ENCODE data around the gene HRAS. TPM values are rescaled to one million over a fixed set of nuclear protein-coding genes. Genes with fewer than 3 reads are reported as not detected.

Gene HRAS
- total and polyA plus RNA-seq, 2 of the 13 experiments (the other 11 are each of a cell fraction or from before 2014, with no cell fraction given): 32.9 to 50.0 TPM

DNA sequence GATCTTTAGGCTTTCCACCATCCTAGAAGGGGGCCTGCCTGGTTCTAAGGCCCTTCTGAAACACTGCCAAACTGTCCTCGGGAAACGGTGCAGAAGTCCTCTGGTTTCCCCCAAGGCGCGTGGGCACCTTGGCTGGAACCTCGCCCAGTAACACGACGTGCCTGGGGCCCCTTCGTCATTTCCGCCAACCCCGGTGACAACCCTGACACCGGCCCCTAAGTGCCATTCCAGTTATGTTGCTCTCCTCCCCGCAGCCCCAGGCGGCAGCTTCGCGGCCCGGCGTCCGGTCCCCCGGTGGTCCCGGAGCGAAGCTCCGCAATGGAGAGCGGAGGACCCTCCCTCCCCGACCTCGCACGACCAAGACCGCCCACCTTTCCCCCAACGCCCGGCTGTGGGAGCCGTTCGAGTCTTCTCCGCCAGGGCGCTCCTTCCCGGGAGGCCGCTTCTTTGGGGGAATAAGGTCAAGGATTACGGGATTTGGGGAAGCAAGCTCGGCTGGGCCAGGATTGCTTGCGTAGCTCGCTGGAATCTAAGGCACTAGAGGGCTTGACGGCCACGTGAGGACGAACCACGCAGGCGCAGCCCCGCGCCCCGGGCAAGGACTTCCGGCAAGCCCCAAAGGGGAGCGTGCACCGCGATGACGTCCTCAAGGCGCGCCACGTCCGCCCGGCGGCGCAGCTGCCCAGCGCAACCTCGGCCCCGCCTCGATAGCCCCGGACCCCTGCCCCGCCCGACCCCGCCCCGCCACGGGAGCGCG is 29.0 kb downstream of the HRAS start (continued):
- TF ChIP-seq ZNF317 (CRISPR knock-in tag; IDR thresholded peaks at IDR 0.05) (peak; percentile 75; the same call in 1 of the 2 replicates), ZNF225 (CRISPR knock-in tag; IDR thresholded peaks at IDR 0.05) (0 out of 2 replicates have a peak, but pooled peaks have one; percentile 34), MEIS2 (CRISPR knock-in tag; IDR thresholded peaks at IDR 0.05) (peak; percentile 44; the same call in 1 of the 2 replicates), ZNF607 (CRISPR knock-in tag; IDR thresholded peaks at IDR 0.05; ENCODE audit: borderline replicate concordance) (no peak; the same call in 1 of the 2 replicates), KAT2B (IDR thresholded peaks at IDR 0.05; ENCODE audit: borderline replicate concordance, low read depth, low read length) (no peak), KDM5A (IDR thresholded peaks at IDR 0.05; ENCODE audit: borderline replicate concordance, low read length) (peak; percentile 92), ZMAT3 (CRISPR knock-in tag; conservative IDR thresholded peaks at IDR 0.05) (no peak), SAP130 (CRISPR knock-in tag; IDR thresholded peaks at IDR 0.05; ENCODE audit: low read depth) (peak; percentile 84), AGO1 (IDR thresholded peaks at IDR 0.05; ENCODE audit: low read depth, low read length, poor library complexity, severe bottlenecking) (peak; percentile 77), HDAC1 (CRISPR knock-in tag; IDR thresholded peaks at IDR 0.05) (peak; percentile 93)
- TF ChIP-seq, protein P1, sequence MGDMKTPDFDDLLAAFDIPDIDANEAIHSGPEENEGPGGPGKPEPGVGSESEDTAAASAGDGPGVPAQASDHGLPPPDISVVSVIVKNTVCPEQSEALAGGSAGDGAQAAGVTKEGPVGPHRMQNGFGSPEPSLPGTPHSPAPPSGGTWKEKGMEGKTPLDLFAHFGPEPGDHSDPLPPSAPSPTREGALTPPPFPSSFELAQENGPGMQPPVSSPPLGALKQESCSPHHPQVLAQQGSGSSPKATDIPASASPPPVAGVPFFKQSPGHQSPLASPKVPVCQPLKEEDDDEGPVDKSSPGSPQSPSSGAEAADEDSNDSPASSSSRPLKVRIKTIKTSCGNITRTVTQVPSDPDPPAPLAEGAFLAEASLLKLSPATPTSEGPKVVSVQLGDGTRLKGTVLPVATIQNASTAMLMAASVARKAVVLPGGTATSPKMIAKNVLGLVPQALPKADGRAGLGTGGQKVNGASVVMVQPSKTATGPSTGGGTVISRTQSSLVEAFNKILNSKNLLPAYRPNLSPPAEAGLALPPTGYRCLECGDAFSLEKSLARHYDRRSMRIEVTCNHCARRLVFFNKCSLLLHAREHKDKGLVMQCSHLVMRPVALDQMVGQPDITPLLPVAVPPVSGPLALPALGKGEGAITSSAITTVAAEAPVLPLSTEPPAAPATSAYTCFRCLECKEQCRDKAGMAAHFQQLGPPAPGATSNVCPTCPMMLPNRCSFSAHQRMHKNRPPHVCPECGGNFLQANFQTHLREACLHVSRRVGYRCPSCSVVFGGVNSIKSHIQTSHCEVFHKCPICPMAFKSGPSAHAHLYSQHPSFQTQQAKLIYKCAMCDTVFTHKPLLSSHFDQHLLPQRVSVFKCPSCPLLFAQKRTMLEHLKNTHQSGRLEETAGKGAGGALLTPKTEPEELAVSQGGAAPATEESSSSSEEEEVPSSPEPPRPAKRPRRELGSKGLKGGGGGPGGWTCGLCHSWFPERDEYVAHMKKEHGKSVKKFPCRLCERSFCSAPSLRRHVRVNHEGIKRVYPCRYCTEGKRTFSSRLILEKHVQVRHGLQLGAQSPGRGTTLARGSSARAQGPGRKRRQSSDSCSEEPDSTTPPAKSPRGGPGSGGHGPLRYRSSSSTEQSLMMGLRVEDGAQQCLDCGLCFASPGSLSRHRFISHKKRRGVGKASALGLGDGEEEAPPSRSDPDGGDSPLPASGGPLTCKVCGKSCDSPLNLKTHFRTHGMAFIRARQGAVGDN (CRISPR knock-in tag; IDR thresholded peaks at IDR 0.05): peak; percentile 97
- TF ChIP-seq, protein P2, sequence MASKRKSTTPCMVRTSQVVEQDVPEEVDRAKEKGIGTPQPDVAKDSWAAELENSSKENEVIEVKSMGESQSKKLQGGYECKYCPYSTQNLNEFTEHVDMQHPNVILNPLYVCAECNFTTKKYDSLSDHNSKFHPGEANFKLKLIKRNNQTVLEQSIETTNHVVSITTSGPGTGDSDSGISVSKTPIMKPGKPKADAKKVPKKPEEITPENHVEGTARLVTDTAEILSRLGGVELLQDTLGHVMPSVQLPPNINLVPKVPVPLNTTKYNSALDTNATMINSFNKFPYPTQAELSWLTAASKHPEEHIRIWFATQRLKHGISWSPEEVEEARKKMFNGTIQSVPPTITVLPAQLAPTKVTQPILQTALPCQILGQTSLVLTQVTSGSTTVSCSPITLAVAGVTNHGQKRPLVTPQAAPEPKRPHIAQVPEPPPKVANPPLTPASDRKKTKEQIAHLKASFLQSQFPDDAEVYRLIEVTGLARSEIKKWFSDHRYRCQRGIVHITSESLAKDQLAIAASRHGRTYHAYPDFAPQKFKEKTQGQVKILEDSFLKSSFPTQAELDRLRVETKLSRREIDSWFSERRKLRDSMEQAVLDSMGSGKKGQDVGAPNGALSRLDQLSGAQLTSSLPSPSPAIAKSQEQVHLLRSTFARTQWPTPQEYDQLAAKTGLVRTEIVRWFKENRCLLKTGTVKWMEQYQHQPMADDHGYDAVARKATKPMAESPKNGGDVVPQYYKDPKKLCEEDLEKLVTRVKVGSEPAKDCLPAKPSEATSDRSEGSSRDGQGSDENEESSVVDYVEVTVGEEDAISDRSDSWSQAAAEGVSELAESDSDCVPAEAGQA (IDR thresholded peaks at IDR 0.05; ENCODE audit: low read depth): peak; percentile 66; the same call in 1 of the 2 replicates
- TF ChIP-seq, protein P2 (CRISPR knock-in tag; IDR thresholded peaks at IDR 0.05; ENCODE audit: borderline replicate concordance): peak; percentile 64; the same call in 1 of the 2 replicates
- TF ChIP-seq, protein P3, sequence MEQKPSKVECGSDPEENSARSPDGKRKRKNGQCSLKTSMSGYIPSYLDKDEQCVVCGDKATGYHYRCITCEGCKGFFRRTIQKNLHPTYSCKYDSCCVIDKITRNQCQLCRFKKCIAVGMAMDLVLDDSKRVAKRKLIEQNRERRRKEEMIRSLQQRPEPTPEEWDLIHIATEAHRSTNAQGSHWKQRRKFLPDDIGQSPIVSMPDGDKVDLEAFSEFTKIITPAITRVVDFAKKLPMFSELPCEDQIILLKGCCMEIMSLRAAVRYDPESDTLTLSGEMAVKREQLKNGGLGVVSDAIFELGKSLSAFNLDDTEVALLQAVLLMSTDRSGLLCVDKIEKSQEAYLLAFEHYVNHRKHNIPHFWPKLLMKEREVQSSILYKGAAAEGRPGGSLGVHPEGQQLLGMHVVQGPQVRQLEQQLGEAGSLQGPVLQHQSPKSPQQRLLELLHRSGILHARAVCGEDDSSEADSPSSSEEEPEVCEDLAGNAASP (CRISPR knock-in tag; IDR thresholded peaks at IDR 0.05; ENCODE audit: borderline replicate concordance): 0 out of 2 replicates have a peak, but pooled peaks have one; percentile 10
- TF ChIP-seq, protein P4, sequence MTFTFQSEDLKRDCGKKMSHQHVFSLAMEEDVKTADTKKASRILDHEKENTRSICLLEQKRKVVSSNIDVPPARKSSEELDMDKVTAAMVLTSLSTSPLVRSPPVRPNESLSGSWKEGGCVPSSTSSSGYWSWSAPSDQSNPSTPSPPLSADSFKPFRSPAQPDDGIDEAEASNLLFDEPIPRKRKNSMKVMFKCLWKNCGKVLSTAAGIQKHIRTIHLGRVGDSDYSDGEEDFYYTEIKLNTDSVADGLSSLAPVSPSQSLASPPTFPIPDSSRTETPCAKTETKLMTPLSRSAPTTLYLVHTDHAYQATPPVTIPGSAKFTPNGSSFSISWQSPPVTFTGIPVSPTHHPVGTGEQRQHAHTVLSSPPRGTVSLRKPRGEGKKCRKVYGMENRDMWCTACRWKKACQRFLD (CRISPR knock-in tag; IDR thresholded peaks at IDR 0.05; ENCODE audit: borderline replicate concordance): 0 out of 2 replicates have a peak, but pooled peaks have one; percentile 76
